Measurements from ENCODE around the gene OTOP2. TPM values are rescaled to one million over a fixed set of nuclear protein-coding genes. Genes with fewer than 3 reads are reported as not detected.
A peak's percentile ranks its signal among the peaks of the same experiment; 100 is the strongest.

OTOP2 gene
- total and polyA plus RNA-seq, 2 of the 4 experiments (the other 2 are of a cell fraction), result not detected

- H2AK5ac ChIP-seq (ENCODE audit: low read depth, low read length), result no peak overlapping the region
- no TSS peak for BruUV-seq (replicated peaks)
- no peak for DNase-seq
- H4K5ac ChIP-seq (ENCODE audit: low read depth, low read length), result no peak overlapping the region
- H3K56ac ChIP-seq (ENCODE audit: extremely low read depth, insufficient read depth, low read length), result no peak overlapping the region
- H3K4ac ChIP-seq (ENCODE audit: low read depth, low read length), result no peak overlapping the region
- dilution Hi-C loops (cut with HindIII; ENCODE audit: low sequenced_read_pairs, unreplicated experiment) (no loop called here), in situ Hi-C loops (cut with MboI; ENCODE audit: low sequenced_read_pairs) (no loop called here), intact Hi-C loops (cut with micrococcal nuclease) (no loop called here)
- H3K27me3 ChIP-seq (ENCODE audit: control insufficient read depth, insufficient read depth, low read length), result peaks cover 47% of the 10 kb centered on the region
- no peaks in the 10 kb centered on the region for H3K79me1 ChIP-seq (ENCODE audit: low read depth in 1 of 2, low read length in 2 of 2)
- H3K27ac ChIP-seq (ENCODE audit: insufficient read depth, low read length), result no peak overlapping the region
- H3K9me3 ChIP-seq (ENCODE audit: control insufficient read depth, insufficient read depth, low read length), result no peaks in the 10 kb centered on the region
- no peak overlapping the region for H3K18ac ChIP-seq (ENCODE audit: low read depth, low read length)
- peak overlapping the region; percentile 88 for H2AFZ ChIP-seq (replicated peaks; ENCODE audit: low read length, poor library complexity)
- POLR2A ChIA-PET (ENCODE audit: unreplicated experiment), result interaction anchor here (1.3 kb wide), 1 partner anchor 17 kb away, joined by 5 read pairs; no protein-coding TSS in a partner anchor
- 0 out of 2 replicates have a peak overlapping the region, but pooled peaks have one; percentile 12 for H3K4me3 ChIP-seq (ENCODE audit: insufficient read depth, low read depth, low read length)
- H3K23ac ChIP-seq (ENCODE audit: low read depth, low read length), result no peak overlapping the region
- no peak for TF ChIP-seq CHD1 (IDR thresholded peaks at IDR 0.05; ENCODE audit: low read depth, low read length)
- no peak for TF ChIP-seq RAD21 (IDR thresholded peaks at IDR 0.05; ENCODE audit: low read length)
- no peak for TF ChIP-seq MXI1 (IDR thresholded peaks at IDR 0.05; ENCODE audit: borderline replicate concordance, low read depth, low read length)
- no peak for TF ChIP-seq CTCF (conservative IDR thresholded peaks at IDR 0.05; ENCODE audit: low read depth, low read length)
- TF ChIP-seq SMC3 (IDR thresholded peaks at IDR 0.05; ENCODE audit: low read depth, low read length), result no peak
- TF ChIP-seq USF2 (IDR thresholded peaks at IDR 0.05; ENCODE audit: low read depth, low read length), result no peak
- no peak for TF ChIP-seq RCOR1 (IDR thresholded peaks at IDR 0.05; ENCODE audit: insufficient replicate concordance, low read length)
- TF ChIP-seq BHLHE40 (IDR thresholded peaks at IDR 0.05; ENCODE audit: low read depth, low read length), result no peak
- no peak for TF ChIP-seq POLR2A (IDR thresholded peaks at IDR 0.05; ENCODE audit: low read depth, low read length)
- no peak for TF ChIP-seq ELK1 (IDR thresholded peaks at IDR 0.05; ENCODE audit: borderline replicate concordance, low read depth, low read length)
- no peak for TF ChIP-seq MAFK (IDR thresholded peaks at IDR 0.05; ENCODE audit: low read depth, low read length)
- TF ChIP-seq FOS (IDR thresholded peaks at IDR 0.05; ENCODE audit: low read depth, low read length), result no peak
- TF ChIP-seq NFE2L2 (IDR thresholded peaks at IDR 0.05; ENCODE audit: low read depth, low read length), result no peak
- no peak for TF ChIP-seq CEBPB (IDR thresholded peaks at IDR 0.05; ENCODE audit: low read depth, low read length)
- no peak for TF ChIP-seq RFX5 (IDR thresholded peaks at IDR 0.05; ENCODE audit: low read depth, low read length)
- TF ChIP-seq MAZ (IDR thresholded peaks at IDR 0.05; ENCODE audit: borderline replicate concordance, low read depth, low read length), result no peak
- WGBS, 2 experiments (ENCODE audit: extremely low coverage in 2 of 2, insufficient read length in 1 of 2), result 58% methylated on average over 2 of the region's 9 CpGs; no CpG with 5 or more reads in 1 of the 2 experiments
- no peak overlapping the region for H3K4me2 ChIP-seq (ENCODE audit: low read depth, low read length)
- no peaks in the 10 kb centered on the region for H3K9me1 ChIP-seq (ENCODE audit: insufficient read depth, low read length)
- H3K9ac ChIP-seq (ENCODE audit: low read depth, low read length), result no peak overlapping the region
- no peak overlapping the region for H3K14ac ChIP-seq (replicated peaks; ENCODE audit: low read depth, low read length)
- H4K91ac ChIP-seq (ENCODE audit: insufficient read depth, low read depth, low read length), result no peak overlapping the region
- no peak overlapping the region for H2AK9ac ChIP-seq (replicated peaks; ENCODE audit: low read depth, low read length, poor library complexity)
- H2BK120ac ChIP-seq (ENCODE audit: low read depth, low read length), result no peak overlapping the region
- no peak overlapping the region for H4K8ac ChIP-seq (ENCODE audit: low read depth in 2 of 2, low read length in 2 of 2)
- no peak; the same call in 1 of the 2 replicates for ATAC-seq (ENCODE audit: low read depth)
- CTCF ChIA-PET, result interaction anchor here (0.8 kb wide), 1 partner anchor 10 kb away, joined by 3 read pairs; no protein-coding TSS in a partner anchor
- H2BK20ac ChIP-seq (ENCODE audit: low read depth, low read length), result no peak overlapping the region
- no peak overlapping the region for H2BK5ac ChIP-seq (ENCODE audit: low read depth, low read length, poor library complexity, severe bottlenecking)
- no peak overlapping the region for H2BK15ac ChIP-seq (ENCODE audit: low read depth, low read length)
- 0 out of 2 replicates have a peak, but pooled peaks cover 2% of the 10 kb centered on the region for H3K4me1 ChIP-seq (ENCODE audit: control insufficient read depth, insufficient read depth, low read length)
- no peaks in the 10 kb centered on the region for H3K36me3 ChIP-seq (ENCODE audit: control insufficient read depth, insufficient read depth, low read length)
- H4K20me1 ChIP-seq (ENCODE audit: insufficient read depth, low read length), result no peaks in the 10 kb centered on the region
Measured at GRCh38 chr17:74971842-74972106, 47.7 kb downstream of the OTOP2 start.

All from IMR-90 (cell line).